AG09319 (cell line): ENCODE data around the gene PGA5.
"Not testable (repeated sequence)": the region's sequence is repeated elsewhere in the genome, so short reads cannot be mapped to it uniquely, and the experiment has no call there.

ENCODE experiments used
- DNase-seq: peaks from one replicate; pipeline ENCODE4 v3.0.0-alpha.2; 2010; ENCODE audit warnings: low read depth; ENCODE audit errors: extremely low read depth
- CTCF ChIP-seq: IDR thresholded peaks from 2 replicates; pipeline ENCODE4 v1.5.1; 2011; ENCODE audit warnings: low read depth, mild to moderate bottlenecking, inconsistent platforms, low read length, moderate library complexity

PGA5 gene

DNA sequence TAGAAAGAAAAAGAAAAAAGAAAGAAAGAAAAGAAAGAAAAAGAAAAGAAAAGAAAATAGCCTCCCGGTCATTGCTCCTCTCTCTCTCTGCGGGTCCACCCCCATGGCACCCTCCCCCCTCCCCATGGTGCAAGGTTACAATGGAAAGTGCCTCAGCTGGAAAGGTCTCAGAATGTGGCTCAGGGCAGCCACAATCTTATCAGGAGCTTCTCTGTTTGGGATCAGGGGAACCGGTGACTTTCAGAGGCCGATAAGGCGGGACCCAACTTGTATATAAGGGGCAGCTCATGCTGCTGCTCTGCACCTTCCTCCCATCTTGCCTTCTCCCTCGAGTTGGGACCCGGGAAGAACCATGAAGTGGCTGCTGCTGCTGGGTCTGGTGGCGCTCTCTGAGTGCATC, at the start of gene PGA5:
Gene PGA5 (plus strand): TSS at position 301 of the 400 bp plus-strand sequence. CDS start 52 bp downstream, at position 353.
- DNase-seq, result not testable (repeated sequence)

- TF ChIP-seq CTCF, result no peak
- DNase-seq, result no peak
These were observed 47.4 kb upstream of the PGA5 start for GRCh38 chr11:61193596-61193995.

DNA sequence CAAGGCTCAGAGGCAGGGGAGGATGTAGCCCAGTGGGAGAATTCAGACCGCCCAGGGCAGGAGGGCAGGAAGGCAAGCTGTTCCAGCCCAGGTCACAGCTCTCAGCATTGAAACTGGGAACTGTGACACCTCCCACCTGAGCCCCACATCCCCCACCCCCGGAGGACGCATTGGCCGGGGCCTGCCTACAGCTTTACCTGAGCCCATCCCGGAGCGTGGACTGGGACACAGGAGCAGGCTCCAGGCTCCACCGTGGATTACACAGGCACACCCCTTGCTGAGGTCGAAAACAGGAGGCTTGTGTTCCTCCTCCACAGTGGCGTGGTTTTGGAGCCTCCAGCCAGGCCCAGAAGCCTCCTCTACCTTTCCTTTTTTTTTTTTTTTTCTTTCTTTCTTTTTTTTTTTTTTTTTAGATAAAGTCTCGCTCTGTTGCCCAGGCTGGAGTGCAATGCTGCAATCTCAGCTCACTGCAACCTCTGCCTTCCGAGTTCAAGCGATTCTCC, 46.8 kb upstream of the PGA5 start:
- DNase-seq, result no peak

DNA sequence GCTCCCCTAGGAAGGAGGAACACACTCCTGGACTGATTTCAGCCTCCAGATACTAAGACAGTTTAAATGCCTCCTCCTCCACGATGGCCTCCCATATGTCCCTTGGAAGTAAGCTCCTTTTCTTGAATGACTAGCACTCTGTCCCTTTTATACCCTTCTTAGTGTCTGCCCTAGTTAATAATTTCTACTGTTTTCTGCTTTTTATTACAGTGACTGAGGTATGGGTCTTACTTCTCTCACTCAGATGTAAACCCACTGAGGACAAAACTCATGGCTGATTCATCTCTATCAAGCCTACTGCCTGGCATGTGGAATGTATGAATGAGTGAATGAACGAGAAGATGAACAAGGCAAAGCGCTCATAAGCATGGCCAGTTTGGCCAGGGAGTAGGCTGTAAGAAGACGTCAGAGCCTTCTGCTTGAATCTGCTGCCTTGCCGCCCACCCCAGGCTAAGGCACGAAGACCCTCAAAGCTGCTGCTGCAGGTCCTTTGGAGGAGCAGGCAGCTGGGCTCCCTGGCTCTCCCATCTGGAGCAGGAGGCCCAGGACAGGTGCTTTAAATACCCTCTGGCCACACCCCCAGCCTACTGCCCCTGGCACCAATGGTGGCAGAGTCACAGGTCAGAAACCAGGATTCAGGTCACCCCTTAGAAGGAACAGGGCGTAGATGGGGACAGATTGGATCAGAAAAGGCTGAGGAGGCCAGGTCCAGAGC, 45.8 kb upstream of the PGA5 start:
- DNase-seq, result no peak
- TF ChIP-seq CTCF, result no peak

More for the DNA sequence above, 46.8 kb upstream of the PGA5 start:
- no peak for TF ChIP-seq CTCF

- DNase-seq, result no peak
- TF ChIP-seq CTCF, result no peak
These were observed 45.3 kb upstream of the PGA5 start for GRCh38 chr11:61195719-61196118.

GRCh38 chr11:61198361-61198760, 42.6 kb upstream of the PGA5 start:
- no peak for DNase-seq
- TF ChIP-seq CTCF, result no peak

DNA sequence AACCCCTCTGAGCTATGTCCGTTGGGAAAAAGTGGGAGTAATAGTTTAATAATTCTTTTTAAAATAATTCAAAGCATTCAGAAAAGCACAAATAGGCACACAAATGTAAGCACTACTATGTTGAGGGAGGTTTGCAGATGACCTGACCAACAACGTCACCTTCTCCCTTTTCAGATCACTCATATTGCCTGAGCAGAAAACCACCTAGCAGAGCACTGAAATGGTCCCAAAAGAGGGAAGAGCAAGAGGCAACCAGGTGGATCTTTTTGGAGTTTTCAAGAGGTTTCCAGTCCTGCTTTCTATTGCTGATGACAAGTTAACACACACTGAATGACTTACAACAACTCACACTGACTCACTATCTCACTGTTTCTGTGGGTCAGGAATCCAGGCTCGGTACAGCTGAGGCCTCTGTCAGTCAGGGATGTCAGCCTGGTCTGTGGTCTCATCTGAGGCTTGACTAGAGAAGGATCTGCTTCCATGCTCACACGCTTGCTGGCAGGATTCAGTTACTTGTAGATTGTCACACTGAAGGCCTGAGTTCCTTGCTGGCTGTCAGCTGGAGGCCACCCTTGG, 41.9 kb upstream of the PGA5 start:
- TF ChIP-seq CTCF, result no peak
- no peak for DNase-seq

- TF ChIP-seq CTCF, result no peak
- no peak for DNase-seq
These were observed 39.5 kb upstream of the PGA5 start for GRCh38 chr11:61201476-61201875.

GRCh38 chr11:61202950-61203746, 37.8 kb upstream of the PGA5 start, which contains the start of gene PGA3:
TSS of gene PGA3 (plus strand) at chr11:61203515. CDS start at chr11:61203565, 50 bp downstream.
- not testable (repeated sequence) for DNase-seq

DNA sequence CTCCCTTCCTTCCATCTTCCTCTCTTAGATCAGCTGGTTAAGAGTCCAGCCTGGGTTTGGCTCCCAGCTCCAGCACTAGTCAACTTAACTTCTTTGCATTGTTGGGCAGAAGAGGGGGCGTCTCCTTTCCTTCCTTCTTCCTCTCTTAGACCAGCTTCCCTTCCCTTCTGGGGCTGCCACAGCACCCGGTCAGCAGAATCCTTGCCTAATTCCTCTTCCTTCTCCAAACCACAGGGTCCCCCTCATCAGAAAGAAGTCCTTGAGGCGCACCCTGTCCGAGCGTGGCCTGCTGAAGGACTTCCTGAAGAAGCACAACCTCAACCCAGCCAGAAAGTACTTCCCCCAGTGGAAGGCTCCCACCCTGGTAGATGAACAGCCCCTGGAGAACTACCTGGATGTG, 37.1 kb upstream of the PGA5 start:
- not testable (repeated sequence) for DNase-seq

DNA sequence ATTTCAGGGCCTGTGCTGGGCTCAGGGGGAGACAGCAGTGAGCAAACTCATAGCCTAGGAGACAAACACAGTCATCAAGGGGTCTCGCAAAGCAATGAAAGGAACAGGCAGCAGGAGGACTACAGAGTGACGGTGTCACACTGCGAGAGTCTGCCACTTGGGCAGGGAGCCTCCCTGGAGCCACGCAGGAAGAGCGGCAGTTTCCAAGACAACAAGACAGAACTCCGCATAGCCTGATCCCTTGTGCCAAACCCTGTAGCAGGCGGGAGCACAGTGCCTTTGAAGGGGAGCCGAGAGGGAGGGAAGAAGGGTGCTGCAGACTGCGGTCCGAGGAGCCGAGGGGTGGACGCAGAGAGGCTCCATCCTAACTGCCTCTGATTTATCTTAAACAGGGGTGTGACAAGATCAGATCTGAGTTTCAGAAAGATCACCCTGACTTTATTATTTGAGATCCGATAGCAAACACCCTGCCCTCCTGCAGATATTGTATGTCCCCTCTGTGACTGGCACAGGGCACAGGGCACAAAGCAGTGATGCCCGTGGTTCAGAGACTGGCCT, 36.4 kb upstream of the PGA5 start:
- DNase-seq, result not testable (repeated sequence)
